OCI-LY3 (cell line): ENCODE data around the gene LIPC.

Source experiments
- CTCF ChIP-seq: fragments of 200-600, 300-600 bp; sonication (generic); IDR thresholded peaks from 2 replicates; pipeline ENCODE4 v1.5.1; 2014; ENCODE audit warnings: antibody characterized with exemption, low read length, low read depth
- EZH2phosphoT487 ChIP-seq: fragments of 200-600 bp; shearing (Covaris generic); IDR thresholded peaks from 2 replicates; pipeline ENCODE4 v1.6.1; 2018; ENCODE audit warnings: antibody characterized with exemption, mixed run types, low read depth

GRCh38 chr15:58513726-58514336 is 82.0 kb downstream of the LIPC start:
- TF ChIP-seq CTCF, result no peak
- TF ChIP-seq EZH2phosphoT487, result no peak
